Measurements from ENCODE around the gene SLC7A4. TPM values are rescaled to one million over a fixed set of nuclear protein-coding genes. Genes with fewer than 3 reads are reported as not detected.

SLC7A4 gene
- total and polyA plus RNA-seq, 2 donors (not counting 1 experiment from before 2014, with no cell fraction given): not detected

GRCh38 chr22:21070690-21071615 is 38.6 kb upstream of the SLC7A4 start:
- Histone ChIP-seq H3K9me3 (ENCODE audit: control extremely low read depth in 1 of 3, control insufficient read depth in 2 of 3, insufficient read depth in 1 of 3, low read length in 2 of 3) (peaks cover 0 to 4% (median 0%) of the 10 kb centered on the region in 3 donors), H2AFZ (ENCODE audit: insufficient read depth, low read depth, low read length, poor library complexity, severe bottlenecking) (no peak overlapping the region), H3K9ac (ENCODE audit: low read length) (no peak overlapping the region), H3K4me2 (replicated peaks; ENCODE audit: low read depth, low read length, poor library complexity, severe bottlenecking) (no peak overlapping the region), H3K27ac (ENCODE audit: low read length in 2 of 2) (no peak overlapping the region), H4K20me1 (ENCODE audit: control insufficient read depth, insufficient read depth, low read length, poor library complexity, severe bottlenecking) (no peaks in the 10 kb centered on the region), H3K4me3 (ENCODE audit: control extremely low read depth in 1 of 5, extremely low read depth in 1 of 5, insufficient read depth in 1 of 5, low read depth in 2 of 5, low read length in 4 of 5) (no peak overlapping the region), H3K79me2 (ENCODE audit: control insufficient read depth, insufficient read depth, low read length) (no peaks in the 10 kb centered on the region), H3K27me3 (replicated peaks in 1 of 4; ENCODE audit: control extremely low read depth in 1 of 4, control insufficient read depth in 3 of 4, insufficient read depth in 4 of 4, low read length in 3 of 4) (peaks cover 0 to 5% (median 0%) of the 10 kb centered on the region in 4 experiments), H3K4me1 (ENCODE audit: control insufficient read depth in 2 of 2, insufficient read depth in 2 of 2, low read length in 2 of 2) (no peaks in the 10 kb centered on the region), H3K36me3 (replicated peaks in 1 of 2; ENCODE audit: control extremely low read depth in 1 of 2, control insufficient read depth in 1 of 2, extremely low read depth in 1 of 2, insufficient read depth in 2 of 2, low read length in 1 of 2) (no peaks in the 10 kb centered on the region)
- no peak for TF ChIP-seq EZH2 (IDR thresholded peaks at IDR 0.05; ENCODE audit: borderline replicate concordance, insufficient read depth, low read depth, low read length, poor library complexity, severe bottlenecking)
- TF ChIP-seq, protein P1, sequence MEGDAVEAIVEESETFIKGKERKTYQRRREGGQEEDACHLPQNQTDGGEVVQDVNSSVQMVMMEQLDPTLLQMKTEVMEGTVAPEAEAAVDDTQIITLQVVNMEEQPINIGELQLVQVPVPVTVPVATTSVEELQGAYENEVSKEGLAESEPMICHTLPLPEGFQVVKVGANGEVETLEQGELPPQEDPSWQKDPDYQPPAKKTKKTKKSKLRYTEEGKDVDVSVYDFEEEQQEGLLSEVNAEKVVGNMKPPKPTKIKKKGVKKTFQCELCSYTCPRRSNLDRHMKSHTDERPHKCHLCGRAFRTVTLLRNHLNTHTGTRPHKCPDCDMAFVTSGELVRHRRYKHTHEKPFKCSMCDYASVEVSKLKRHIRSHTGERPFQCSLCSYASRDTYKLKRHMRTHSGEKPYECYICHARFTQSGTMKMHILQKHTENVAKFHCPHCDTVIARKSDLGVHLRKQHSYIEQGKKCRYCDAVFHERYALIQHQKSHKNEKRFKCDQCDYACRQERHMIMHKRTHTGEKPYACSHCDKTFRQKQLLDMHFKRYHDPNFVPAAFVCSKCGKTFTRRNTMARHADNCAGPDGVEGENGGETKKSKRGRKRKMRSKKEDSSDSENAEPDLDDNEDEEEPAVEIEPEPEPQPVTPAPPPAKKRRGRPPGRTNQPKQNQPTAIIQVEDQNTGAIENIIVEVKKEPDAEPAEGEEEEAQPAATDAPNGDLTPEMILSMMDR (IDR thresholded peaks at IDR 0.05): no peak
- 88% methylated on average over 16 of the region's 17 CpGs for WGBS (ENCODE audit: insufficient coverage)
- ChIA-PET POLR2A (no interaction called here), CTCF (interaction anchor here (0.6 kb wide), 1 partner anchor 8 kb away, joined by 4 read pairs; no protein-coding TSS in a partner anchor)
- intact Hi-C loops (cut with micrococcal nuclease): no loop called here
- H3K27ac Mint-ChIP-seq: no peak overlapping the region
- ATAC-seq (ENCODE audit: low read depth) (no peak), DNase-seq (no peak)
- no peaks in the 10 kb centered on the region for H3K4me1 Mint-ChIP-seq
- H3K4me3 Mint-ChIP-seq: no peak overlapping the region
- H3K27me3 Mint-ChIP-seq: peaks cover 5% of the 10 kb centered on the region
- H3K9me3 Mint-ChIP-seq (ENCODE audit: insufficient read depth): no peaks in the 10 kb centered on the region

- H3K79me2 ChIP-seq (ENCODE audit: control insufficient read depth, insufficient read depth, low read length): no peaks in the 10 kb centered on the region
- peaks cover 0 to 5% (median 0%) of the 10 kb centered on the region in 4 experiments for H3K27me3 ChIP-seq (replicated peaks in 1 of 4; ENCODE audit: control extremely low read depth in 1 of 4, control insufficient read depth in 3 of 4, insufficient read depth in 4 of 4, low read length in 3 of 4)
- WGBS (ENCODE audit: insufficient coverage): 85% methylated on average over 4 of the region's 5 CpGs
- Mint-ChIP-seq H3K9me3 (ENCODE audit: insufficient read depth) (no peaks in the 10 kb centered on the region), H3K4me3 (no peak overlapping the region), H3K27ac (no peak overlapping the region), H3K4me1 (no peaks in the 10 kb centered on the region), H3K27me3 (peaks cover 11% of the 10 kb centered on the region)
- H3K9me3 ChIP-seq (ENCODE audit: control extremely low read depth in 1 of 3, control insufficient read depth in 2 of 3, insufficient read depth in 1 of 3, low read length in 2 of 3): peaks cover 0 to 4% (median 0%) of the 10 kb centered on the region in 3 donors
- no peaks in the 10 kb centered on the region for H4K20me1 ChIP-seq (ENCODE audit: control insufficient read depth, insufficient read depth, low read length, poor library complexity, severe bottlenecking)
- POLR2A ChIA-PET: no interaction called here
- TF ChIP-seq EZH2 (IDR thresholded peaks at IDR 0.05; ENCODE audit: borderline replicate concordance, insufficient read depth, low read depth, low read length, poor library complexity, severe bottlenecking): no peak
- TF ChIP-seq, protein P1 (IDR thresholded peaks at IDR 0.05): no peak
- no peak overlapping the region for H3K4me3 ChIP-seq (ENCODE audit: control extremely low read depth in 1 of 5, extremely low read depth in 1 of 5, insufficient read depth in 1 of 5, low read depth in 2 of 5, low read length in 4 of 5)
- intact Hi-C loops (cut with micrococcal nuclease): no loop called here
- no peaks in the 10 kb centered on the region for H3K36me3 ChIP-seq (replicated peaks in 1 of 2; ENCODE audit: control extremely low read depth in 1 of 2, control insufficient read depth in 1 of 2, extremely low read depth in 1 of 2, insufficient read depth in 2 of 2, low read length in 1 of 2)
- H3K4me1 ChIP-seq (ENCODE audit: control insufficient read depth in 2 of 2, insufficient read depth in 2 of 2, low read length in 2 of 2): no peaks in the 10 kb centered on the region
- H2AFZ ChIP-seq (ENCODE audit: insufficient read depth, low read depth, low read length, poor library complexity, severe bottlenecking): no peak overlapping the region
- CTCF ChIA-PET: no interaction called here
- DNase-seq: no peak
- no peak overlapping the region for H3K4me2 ChIP-seq (replicated peaks; ENCODE audit: low read depth, low read length, poor library complexity, severe bottlenecking)
- H3K27ac ChIP-seq (ENCODE audit: low read length in 2 of 2): no peak overlapping the region
- no peak for ATAC-seq (ENCODE audit: low read depth)
- no peak overlapping the region for H3K9ac ChIP-seq (ENCODE audit: low read length)
Observed at GRCh38 chr22:21069375-21069774, 37.0 kb upstream of the SLC7A4 start.

Measured in B cell (primary cell).